Lung (tissue), 12 donors: ENCODE measurements around the gene CDH23. TPM values are rescaled to one million over a fixed set of nuclear protein-coding genes. Genes with fewer than 3 reads are reported as not detected.
A peak's percentile ranks its signal among the peaks of the same experiment; 100 is the strongest.

Source experiments
- ATAC-seq: fragments of 200-7000 bp; cut with Tn5 transposase; one replicate; pipeline ENCODE4 v1.9.1; 2020; ENCODE audit warnings: moderate number of reproducible peaks; ENCODE audit not compliant: insufficient read depth, low FRiP score
- DNase-seq, 3 donors: peaks; one replicate each; pipeline ENCODE4 v3.0.0-alpha.2; 2013 to 2017
- H3K27ac ChIP-seq, 2 donors: one replicate each; pipeline ENCODE4 v1.5.1; 2013; ENCODE audit warnings: mild to moderate bottlenecking in 2 of 2, moderate library complexity in 2 of 2, control low read depth in 1 of 2, inconsistent platforms in 1 of 2, low read depth in 1 of 2, low read length in 1 of 2
- H3K27me3 ChIP-seq, 3 donors: one replicate each; pipeline ENCODE4 v1.5.1; 2013; ENCODE audit warnings: low read length in 2 of 3; ENCODE audit not compliant: control insufficient read depth in 3 of 3, insufficient read depth in 3 of 3
- H3K36me3 ChIP-seq, 4 donors: one replicate each; pipeline ENCODE4 v1.5.1; 2013; ENCODE audit warnings: low read length in 4 of 4, mild to moderate bottlenecking in 1 of 4, moderate library complexity in 1 of 4; ENCODE audit not compliant: control insufficient read depth in 4 of 4, insufficient read depth in 4 of 4
- H3K4me1 ChIP-seq, 5 donors: one replicate each; pipeline ENCODE4 v1.5.1; 2013; ENCODE audit warnings: low read length in 5 of 5, mild to moderate bottlenecking in 2 of 5, moderate library complexity in 1 of 5; ENCODE audit not compliant: control insufficient read depth in 5 of 5, insufficient read depth in 5 of 5
- H3K4me3 ChIP-seq: one replicate; pipeline ENCODE4 v1.5.1; 2013; ENCODE audit warnings: mild to moderate bottlenecking, control low read depth, moderate library complexity
- H3K9ac ChIP-seq, 2 donors: one replicate each; pipeline ENCODE4 v1.5.1; 2013; ENCODE audit warnings: low read length in 2 of 2, control low read depth in 1 of 2; ENCODE audit not compliant: insufficient read depth in 1 of 2
- H3K9me3 ChIP-seq, 4 donors: one replicate each; pipeline ENCODE4 v1.5.1; 2013; ENCODE audit warnings: low read length in 3 of 4, mild to moderate bottlenecking in 1 of 4, moderate library complexity in 1 of 4; ENCODE audit not compliant: control insufficient read depth in 4 of 4, insufficient read depth in 3 of 4
- CTCF ChIP-seq: IDR thresholded peaks from 2 replicates; pipeline ENCODE4 v1.5.1; 2012; ENCODE audit warnings: mild to moderate bottlenecking; ENCODE audit errors: control extremely low read depth, extremely low read depth
- WGBS, 2 donors: extraction: QIAGEN DNeasy Blood & Tissue Kit; methylation state at CpG; one replicate each; pipeline ENCODE4 v1.1.7; 2013; 5-methylcytosine and 5-hydroxymethylcytosine counted together
- polyA plus RNA-seq, 2 donors: library from polyadenylated mRNA; stranded (reverse); fragments of 200-250 nt; gene quantifications; one replicate each; pipeline ENCODE4 v1.2.1, GENCODE V29; 2013
- total RNA-seq, 2 donors: library from RNA; depleted of rRNA in 1 of 2; stranded (reverse); fragments of >200 nt in 1 of 2; gene quantifications; one replicate each; pipeline ENCODE4 v1.2.1, GENCODE V29; 2014 to 2021
- donor health status: control.
- donor health status: control.
- donor health status: Bipolar disorder and iron deficiency.
- donor health status: healthy.
- donor health status: DM: yes; HTN: yes; CAD: no.

CDH23 gene
- total and polyA plus RNA-seq, 4 donors, result 4.5 to 29.5 (median 6.0) TPM

GRCh38 chr10:71388583-71389310, 8.0 kb upstream of the CDH23 start:
- Histone ChIP-seq H3K9ac (no peak overlapping the region), H3K4me1 (peaks cover 0 to 11% (median 0%) of the 10 kb centered on the region in 5 donors), H3K9me3 (no peaks in the 10 kb centered on the region), H3K4me3 (no peak overlapping the region), H3K27ac (no peak overlapping the region), H3K36me3 (no peaks in the 10 kb centered on the region), H3K27me3 (peaks cover 0 to 3% (median 0%) of the 10 kb centered on the region in 3 donors)
- DNase-seq, result no peak
- WGBS, 2 donors, result 85 to 90% methylated on average over 8 of the region's 8 CpGs
- TF ChIP-seq CTCF, result no peak
- no peak for ATAC-seq

GRCh38 chr10:71389768-71390460, 6.8 kb upstream of the CDH23 start:
- 82% methylated on average over 14 of the region's 14 CpGs for WGBS, 2 donors
- H3K4me1 ChIP-seq, result peaks cover 0 to 11% (median 0%) of the 10 kb centered on the region in 5 donors
- DNase-seq, result no peak
- no peak for ATAC-seq
- TF ChIP-seq CTCF, result no peak
- no peak overlapping the region for H3K9ac ChIP-seq
- no peak overlapping the region for H3K4me3 ChIP-seq
- H3K27me3 ChIP-seq, result peaks cover 0 to 3% (median 0%) of the 10 kb centered on the region in 3 donors
- no peaks in the 10 kb centered on the region for H3K36me3 ChIP-seq
- no peak overlapping the region for H3K27ac ChIP-seq
- H3K9me3 ChIP-seq, result no peaks in the 10 kb centered on the region

GRCh38 chr10:71390461-71390835, 6.3 kb upstream of the CDH23 start:
- peak; percentile 39 to 55 (median 43) for DNase-seq
- peaks cover 0 to 11% (median 0%) of the 10 kb centered on the region in 5 donors for H3K4me1 ChIP-seq
- TF ChIP-seq CTCF, result no peak
- no peak overlapping the region for H3K9ac ChIP-seq
- no peak overlapping the region for H3K27ac ChIP-seq
- ATAC-seq, result no peak
- H3K9me3 ChIP-seq, result no peaks in the 10 kb centered on the region
- WGBS, 2 donors, result 13 to 21% methylated on average over 10 of the region's 10 CpGs
- peaks cover 0 to 5% (median 0%) of the 10 kb centered on the region in 3 donors for H3K27me3 ChIP-seq
- no peaks in the 10 kb centered on the region for H3K36me3 ChIP-seq
- no peak overlapping the region for H3K4me3 ChIP-seq
